Tibial artery (tissue), 4 donors: ENCODE data around the gene NEUROD1.
A peak's percentile ranks its signal among the peaks of the same experiment; 100 is the strongest.

ENCODE experiments used
- DNase-seq, 2 donors: peaks; one replicate each; pipeline ENCODE4 v3.0.0-alpha.2; 2019
- H3K27ac ChIP-seq, 2 donors: fragments of 200-600 bp; sonication (generic) in 1 of 2; 1 replicate in 1 of 2; 2 replicates in 1 of 2; pipeline ENCODE4 v1.5.1; 2018 to 2019; ENCODE audit warnings: mild to moderate bottlenecking in 1 of 2
- H3K27me3 ChIP-seq, 2 donors: fragments of 200-600 bp; sonication (generic) in 1 of 2; one replicate each; pipeline versions ENCODE4 v1.5.1 to v1.6.0; 2016 to 2019
- H3K36me3 ChIP-seq, 3 donors: fragments of 200-600 bp; sonication (generic) in 2 of 3; one replicate each; pipeline ENCODE4 v1.5.1; 2016 to 2019; ENCODE audit warnings: mild to moderate bottlenecking in 2 of 3
- H3K4me1 ChIP-seq, 4 donors: fragments of 200-600 bp; sonication (generic) in 2 of 4; 1 replicate in 3 of 4; 2 replicates in 1 of 4; pipeline ENCODE4 v1.5.1; 2016 to 2019
- H3K4me3 ChIP-seq, 2 donors: fragments of 200-600 bp; sonication (generic) in 1 of 2; 1 replicate in 1 of 2; 2 replicates in 1 of 2; pipeline ENCODE4 v1.5.1; 2018 to 2019; ENCODE audit warnings: mild to moderate bottlenecking in 2 of 2
- H3K9me3 ChIP-seq, 3 donors: fragments of 200-600 bp; sonication (generic) in 1 of 3; one replicate each; pipeline ENCODE4 v1.5.1; 2016 to 2019
- CTCF ChIP-seq, 2 experiments: fragments of 200-600 bp in 1 of 2; fragments of 450-650 bp in 1 of 2; IDR thresholded peaks; one replicate each; pipeline ENCODE4 v1.5.1; 2017 to 2019; ENCODE audit warnings: antibody characterized with exemption in 2 of 2, mild to moderate bottlenecking in 1 of 2, moderate library complexity in 1 of 2
- intact Hi-C: fragments of 100-400 bp; cut with DNase I; formaldehyde crosslinking; loops from one replicate; pipeline ENCODE4 v1.15.0; 2023; ENCODE audit warnings: low total_unique reads

Gene NEUROD1

DNA sequence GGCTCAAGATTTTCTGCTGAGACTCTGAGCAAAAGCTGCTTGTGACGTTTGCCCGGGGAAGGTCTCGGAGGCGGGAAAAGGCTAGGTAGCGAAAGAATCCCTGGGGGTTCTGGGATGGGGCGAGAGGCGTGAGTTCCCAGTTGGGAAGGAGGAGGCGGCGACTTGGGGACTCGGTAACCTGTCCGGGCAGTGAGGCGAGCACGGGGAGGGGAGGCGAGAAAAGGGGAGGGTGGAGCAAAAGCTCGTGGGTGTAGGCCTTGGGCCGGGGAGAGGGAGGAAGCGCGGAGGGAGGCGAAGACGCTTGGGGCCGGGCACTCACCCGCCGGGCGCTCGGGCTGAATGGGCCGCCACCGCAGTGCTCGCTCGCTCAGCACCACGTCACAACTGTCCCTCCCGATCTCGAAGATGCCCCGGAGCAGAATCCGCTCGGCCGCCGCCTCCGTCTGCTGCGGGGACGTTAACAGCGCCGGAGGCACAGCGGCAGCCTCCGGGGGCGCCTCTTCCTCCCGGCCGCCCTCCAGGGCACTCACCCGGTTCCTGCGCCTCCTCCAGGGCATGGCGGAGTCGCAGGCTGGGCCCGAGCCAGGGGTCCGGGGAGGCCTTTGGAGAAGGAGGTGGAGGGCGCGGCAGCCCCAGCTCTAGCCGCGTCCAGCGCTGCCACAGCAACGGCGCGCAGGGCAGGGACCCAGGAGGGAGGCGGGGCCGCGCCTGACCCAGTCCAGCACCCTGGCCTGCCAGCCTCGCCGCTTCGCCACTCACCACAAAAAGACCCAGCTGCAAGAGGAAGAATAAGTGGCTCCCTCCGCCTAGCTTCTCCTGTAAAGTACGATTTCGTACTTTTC, 23.6 kb downstream of the NEUROD1 start, which contains the start of gene CERKL:
Gene CERKL, minus strand, starts transcription at position 656 of the 842 bp plus-strand sequence. Its CDS starts 99 bp downstream, at position 557.
- intact Hi-C loops, result no loop called here
- H3K36me3 ChIP-seq, result no peaks in the 10 kb centered on the region
- no peaks in the 10 kb centered on the region for H3K9me3 ChIP-seq
- H3K4me1 ChIP-seq, result peaks cover 0 to 16% (median 9%) of the 10 kb centered on the region in 4 donors
- no peak within 1 kb of the TSS for H3K27ac ChIP-seq
- peaks cover 0 to 13% of the 10 kb centered on the region in 2 donors for H3K27me3 ChIP-seq
- no peak for DNase-seq
- peak within 1 kb of the TSS; percentile 52 to 66 for H3K4me3 ChIP-seq
- TF ChIP-seq CTCF (IDR thresholded peaks at IDR 0.05), result no peak

- H3K4me3 ChIP-seq, result no peak overlapping the region
- no peak overlapping the region for H3K27ac ChIP-seq
- intact Hi-C loops, result no loop called here
- H3K36me3 ChIP-seq, result no peaks in the 10 kb centered on the region
- TF ChIP-seq CTCF (IDR thresholded peaks at IDR 0.05), result no peak
- H3K4me1 ChIP-seq, result peaks cover 0 to 16% (median 9%) of the 10 kb centered on the region in 4 donors
- no peaks in the 10 kb centered on the region for H3K9me3 ChIP-seq
- peaks cover 0 to 13% of the 10 kb centered on the region in 2 donors for H3K27me3 ChIP-seq
- no peak for DNase-seq
These were observed 24.8 kb downstream of the NEUROD1 start for GRCh38 chr2:181655519-181655918.

DNA sequence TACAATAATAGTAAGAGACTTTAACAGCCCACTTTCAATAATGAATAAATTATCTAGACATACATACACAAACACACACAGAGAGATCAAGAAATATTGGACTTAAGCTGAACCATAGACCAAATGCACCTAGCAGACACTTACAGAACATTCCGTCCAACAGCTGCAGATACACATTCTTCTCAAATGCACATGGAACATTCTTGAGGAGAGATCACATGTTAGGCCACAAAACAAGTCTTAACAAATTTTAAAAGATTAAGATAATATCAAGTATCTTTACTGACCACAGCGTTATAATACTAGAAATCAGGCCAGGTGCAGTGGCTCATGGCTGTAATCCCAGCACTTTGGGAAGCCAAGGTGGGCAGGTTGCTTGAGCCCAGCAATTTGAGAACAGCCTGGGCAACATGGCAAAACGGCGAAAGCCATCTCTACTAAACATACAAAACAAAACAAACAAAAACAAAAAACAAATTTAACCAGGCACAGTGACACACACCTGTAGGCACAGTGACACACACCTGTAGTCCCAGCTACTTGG, 30.8 kb downstream of the NEUROD1 start:
- Histone ChIP-seq H3K4me3 (no peak overlapping the region), H3K4me1 (no peaks in the 10 kb centered on the region), H3K27ac (no peak overlapping the region), H3K36me3 (no peaks in the 10 kb centered on the region), H3K9me3 (no peaks in the 10 kb centered on the region), H3K27me3 (no peaks in the 10 kb centered on the region)
- DNase-seq, result no peak
- no peak for TF ChIP-seq CTCF (IDR thresholded peaks at IDR 0.05)
- intact Hi-C loops, result no loop called here

DNA sequence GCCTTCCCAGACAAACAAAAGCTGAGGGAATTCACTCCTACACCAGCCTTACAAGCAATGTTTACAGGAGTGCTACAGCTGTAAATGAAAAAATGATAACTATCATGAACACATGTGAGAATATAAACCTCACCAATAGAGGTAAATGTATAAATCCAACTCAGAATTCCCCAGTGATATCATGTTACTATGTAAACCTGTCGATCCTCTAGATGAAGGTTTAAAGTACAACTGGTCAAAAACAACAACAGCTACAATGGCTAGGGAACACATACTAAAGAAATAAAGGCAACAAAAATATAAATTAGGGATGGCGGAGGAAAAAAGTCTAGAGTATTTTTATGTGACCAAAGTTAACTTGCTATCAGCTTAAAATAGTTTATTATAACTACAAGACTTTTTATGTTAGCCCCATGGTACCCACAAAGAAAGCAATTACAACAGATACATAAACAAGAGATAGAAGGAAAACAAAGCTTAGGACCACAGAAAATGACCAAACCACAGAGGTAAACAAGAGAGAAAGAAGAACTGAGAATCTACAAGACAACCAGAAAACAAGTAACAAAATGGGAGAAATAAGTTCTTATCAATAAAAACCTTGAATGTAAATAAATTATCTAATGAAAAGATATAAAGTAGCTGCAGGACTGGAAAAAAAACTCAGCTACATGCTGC, 31.7 kb downstream of the NEUROD1 start:
- DNase-seq, result no peak

More for the DNA sequence above, 31.7 kb downstream of the NEUROD1 start:
- no peak overlapping the region for H3K27ac ChIP-seq
- no peaks in the 10 kb centered on the region for H3K27me3 ChIP-seq
- H3K9me3 ChIP-seq, result no peaks in the 10 kb centered on the region
- H3K4me1 ChIP-seq, result no peaks in the 10 kb centered on the region
- intact Hi-C loops, result no loop called here
- no peak for TF ChIP-seq CTCF (IDR thresholded peaks at IDR 0.05)
- H3K36me3 ChIP-seq, result no peaks in the 10 kb centered on the region
- H3K4me3 ChIP-seq, result no peak overlapping the region
